Osteoblast (primary cell): ENCODE measurements around the gene TIMELESS. TPM values are rescaled to one million over a fixed set of nuclear protein-coding genes. Genes with fewer than 3 reads are reported as not detected.
"Not testable (repeated sequence)": the region's sequence is repeated elsewhere in the genome, so short reads cannot be mapped to it uniquely, and the experiment has no call there.

ENCODE experiments used
- DNase-seq: peaks from one replicate; pipeline ENCODE4 v3.0.0; 2011; ENCODE audit warnings: low spot score, mixed read lengths; ENCODE audit not compliant: insufficient read length; ENCODE audit errors: missing footprints
- H2AFZ ChIP-seq: 2 replicates; pipeline ENCODE4 v1.6.0; 2011; ENCODE audit warnings: mild to moderate bottlenecking, low read length
- H3K27ac ChIP-seq: 2 replicates; pipeline ENCODE4 v1.5.1; 2011; ENCODE audit warnings: mild to moderate bottlenecking, low read depth, low read length, moderate library complexity
- H3K27me3 ChIP-seq: 2 replicates; pipeline ENCODE4 v1.6.0; 2012; ENCODE audit warnings: mild to moderate bottlenecking, control low read depth, inconsistent platforms, low read length, moderate library complexity; ENCODE audit not compliant: insufficient read depth
- H3K36me3 ChIP-seq: 2 replicates; pipeline ENCODE4 v1.5.1; 2011; ENCODE audit warnings: mild to moderate bottlenecking, low read length, control low read depth, moderate library complexity; ENCODE audit not compliant: insufficient read depth
- H3K4me1 ChIP-seq: 2 replicates; pipeline ENCODE4 v1.5.1; 2011; ENCODE audit warnings: mild to moderate bottlenecking, low read length, control low read depth, moderate library complexity; ENCODE audit not compliant: insufficient read depth
- H3K4me2 ChIP-seq: 2 replicates; pipeline ENCODE4 v1.6.0; 2011; ENCODE audit warnings: mild to moderate bottlenecking, low read length; ENCODE audit not compliant: insufficient read depth
- H3K4me3 ChIP-seq: fragments of 200-600 bp; sonication (generic); 3 replicates; pipeline ENCODE4 v1.5.1; 2012; ENCODE audit warnings: mild to moderate bottlenecking, low read length, inconsistent platforms; ENCODE audit not compliant: insufficient read depth
- H3K79me2 ChIP-seq: 2 replicates; pipeline ENCODE4 v1.6.0; 2012; ENCODE audit warnings: mild to moderate bottlenecking, low read length, control low read depth, inconsistent platforms; ENCODE audit not compliant: insufficient read depth
- H3K9me3 ChIP-seq: 2 replicates; pipeline ENCODE4 v1.5.1; 2011; ENCODE audit warnings: low read depth, low read length, control low read depth
- H4K20me1 ChIP-seq: 2 replicates; pipeline ENCODE4 v1.6.0; 2012; ENCODE audit warnings: mild to moderate bottlenecking, low read length, control low read depth; ENCODE audit not compliant: insufficient read depth
- CTCF ChIP-seq: IDR thresholded peaks from 2 replicates; pipeline ENCODE4 v1.5.1; 2011; ENCODE audit warnings: mild to moderate bottlenecking, low read depth, low read length, moderate library complexity; ENCODE audit errors: extremely low read depth
- total RNA-seq: library from RNA; depleted of rRNA; stranded (reverse); fragments of >200 nt; gene quantifications from 2 replicates; pipeline ENCODE4 v1.2.3, GENCODE V29; 2012

TIMELESS gene
- total RNA-seq, 1 donor: 4.7 TPM

- Histone ChIP-seq H3K27ac (peak overlapping the region; percentile 72), H2AFZ (peak overlapping the region; percentile 98), H3K4me1 (peaks cover 6% of the 10 kb centered on the region), H3K9me3 (no peaks in the 10 kb centered on the region), H3K79me2 (peaks cover 2% of the 10 kb centered on the region), H4K20me1 (no peaks in the 10 kb centered on the region), H3K27me3 (peaks cover 5% of the 10 kb centered on the region), H3K4me3 (peak overlapping the region; percentile 85), H3K4me2 (peak overlapping the region; percentile 87), H3K36me3 (no peaks in the 10 kb centered on the region)
- TF ChIP-seq CTCF: no peak
- DNase-seq: no peak
These were observed 377 bp upstream of the TIMELESS start for GRCh38 chr12:56449622-56449984.

GRCh38 chr12:56443208-56443607 lies 6.0 kb downstream of the TIMELESS start:
- not testable (repeated sequence) for H3K4me3 ChIP-seq, H3K4me1 ChIP-seq, H3K36me3 ChIP-seq, H3K27me3 ChIP-seq, H3K9me3 ChIP-seq, H3K27ac ChIP-seq, H2AFZ ChIP-seq, DNase-seq, H3K4me2 ChIP-seq, H4K20me1 ChIP-seq
- H3K79me2 ChIP-seq: peaks cover 34% of the 10 kb centered on the region

- no peaks in the 10 kb centered on the region for H3K4me1 ChIP-seq
- no peak overlapping the region for H3K4me2 ChIP-seq
- H3K27me3 ChIP-seq: no peaks in the 10 kb centered on the region
- no peak overlapping the region for H3K4me3 ChIP-seq
- H3K27ac ChIP-seq: no peak overlapping the region
- no peak for TF ChIP-seq CTCF
- no peak for DNase-seq
- H3K79me2 ChIP-seq: peaks cover 48% of the 10 kb centered on the region
- H3K36me3 ChIP-seq: no peaks in the 10 kb centered on the region
- no peaks in the 10 kb centered on the region for H4K20me1 ChIP-seq
- H2AFZ ChIP-seq: peak overlapping the region; percentile 4
- H3K9me3 ChIP-seq: no peaks in the 10 kb centered on the region
These were observed 11.6 kb downstream of the TIMELESS start for GRCh38 chr12:56437430-56438176.

GRCh38 chr12:56434828-56435227 lies 14.4 kb downstream of the TIMELESS start:
- Histone ChIP-seq H3K79me2 (peaks cover 32% of the 10 kb centered on the region), H2AFZ (no peak overlapping the region), H4K20me1 (no peaks in the 10 kb centered on the region), H3K9me3 (no peaks in the 10 kb centered on the region), H3K4me1 (no peaks in the 10 kb centered on the region), H3K27me3 (no peaks in the 10 kb centered on the region), H3K27ac (no peak overlapping the region), H3K36me3 (peaks cover 9% of the 10 kb centered on the region), H3K4me2 (no peak overlapping the region), H3K4me3 (no peak overlapping the region)
- no peak for DNase-seq
- TF ChIP-seq CTCF: no peak
